K562 (cell line): Measurements from ENCODE around the gene RABGAP1L. TPM values are rescaled to one million over a fixed set of nuclear protein-coding genes. Genes with fewer than 3 reads are reported as not detected.

Experiments
- ATAC-seq: fragments of 200-7000 bp; cut with Tn5 transposase; 3 replicates; pipeline ENCODE4 v1.9.1; 2020; ENCODE audit warnings: moderate library complexity
- BruUV-seq: library from RNA; stranded (reverse); fragments of 400-500 nt; replicated peaks from 2 replicates; lab custom pipeline; 2021; lab: Mats Ljungman, UMichigan
- CTCF ChIA-PET: fragments of 300-600 bp; formaldehyde crosslinking; extraction: SDS; loops from one replicate; lab custom pipeline; 2021; ENCODE audit warnings: low intra/inter-chr PET ratio; lab: Yijun Ruan, JAX
- POLR2A ChIA-PET: fragments of 300-600, 350-650 bp; sonication (Branson Sonifier 250); formaldehyde crosslinking; extraction: SDS; loops from one replicate; lab custom pipeline; 2021; ENCODE audit warnings: antibody characterized with exemption, inconsistent platforms; lab: Yijun Ruan, JAX
- DNase-seq, 4 experiments: peaks; one replicate each; pipeline versions ENCODE4 v3.0.0 to v3.0.0-alpha.2; 2011 to 2018; ENCODE audit warnings: low spot score in 3 of 4, mixed read lengths in 3 of 4; ENCODE audit errors: extremely low read depth in 1 of 4
- FAIRE-seq: peaks from 2 replicates; lab custom pipeline; 2011; peaks lifted over from hg19 to GRCh38; lab: Jason Lieb, UNC
- H2AFZ ChIP-seq: 2 replicates; pipeline ENCODE4 v1.6.0; 2011; ENCODE audit warnings: low read depth, low read length, control low read depth, inconsistent platforms
- H3K27ac ChIP-seq: fragments of 200-600 bp; 3 replicates; pipeline ENCODE4 v1.8.0; 2011; ENCODE audit warnings: low read depth, mild to moderate bottlenecking, control low read depth, inconsistent platforms, low read length, moderate library complexity, mixed read lengths; ENCODE audit errors: extremely low read depth
- H3K27me3 ChIP-seq, 2 experiments: fragments of 300-600 bp in 1 of 2; 2 replicates in 1 of 2; 3 replicates in 1 of 2; pipeline versions ENCODE4 v1.6.0 to v1.8.0; 2011; ENCODE audit warnings: inconsistent platforms in 2 of 2, low read length in 2 of 2, mild to moderate bottlenecking in 1 of 2, mixed read lengths in 1 of 2, moderate library complexity in 1 of 2; ENCODE audit not compliant: control insufficient read depth in 2 of 2, insufficient read depth in 2 of 2
- H3K36me3 ChIP-seq: fragments of 300-600 bp; 3 replicates; pipeline ENCODE4 v1.8.0; 2011; ENCODE audit warnings: mild to moderate bottlenecking, low read length, inconsistent platforms; ENCODE audit not compliant: control insufficient read depth, insufficient read depth
- H3K4me1 ChIP-seq, 2 experiments: fragments of 200-600 bp in 1 of 2; replicated peaks in 1 of 2; 2 replicates in 1 of 2; 3 replicates in 1 of 2; pipeline versions ENCODE4 v1.5.1 to v1.8.0; 2011; ENCODE audit warnings: inconsistent platforms in 2 of 2, low read length in 2 of 2, mild to moderate bottlenecking in 1 of 2, mixed read lengths in 1 of 2, moderate library complexity in 1 of 2; ENCODE audit not compliant: control insufficient read depth in 2 of 2, insufficient read depth in 2 of 2
- H3K4me2 ChIP-seq: 2 replicates; pipeline ENCODE4 v1.6.1; 2011; ENCODE audit warnings: low read length, control low read depth, inconsistent platforms, mixed read lengths; ENCODE audit not compliant: insufficient read depth
- H3K4me3 ChIP-seq: fragments of 200-600 bp; sonication (generic), shearing (Covaris generic); 2 replicates; pipeline ENCODE4 v1.5.1; 2016; ENCODE audit warnings: control low read depth, inconsistent platforms
- H3K79me2 ChIP-seq: fragments of 200-600 bp; 3 replicates; pipeline ENCODE4 v1.8.0; 2011; ENCODE audit warnings: low read length, inconsistent platforms; ENCODE audit not compliant: control insufficient read depth, insufficient read depth
- H3K9ac ChIP-seq, 2 experiments: 2 replicates each; pipeline versions ENCODE4 v1.6.0 to v1.6.1; 2011; ENCODE audit warnings: low read depth in 2 of 2, low read length in 2 of 2, control low read depth in 1 of 2, inconsistent platforms in 1 of 2, mild to moderate bottlenecking in 1 of 2, mixed read lengths in 1 of 2; ENCODE audit not compliant: insufficient read depth in 1 of 2
- H3K9me1 ChIP-seq: one replicate; pipeline ENCODE4 v1.6.0; 2011; ENCODE audit warnings: inconsistent platforms, mild to moderate bottlenecking, low read length, moderate library complexity; ENCODE audit not compliant: control insufficient read depth, insufficient read depth
- H3K9me3 ChIP-seq: replicated peaks from 2 replicates; pipeline ENCODE4 v1.5.1; 2011; ENCODE audit warnings: low read depth, low read length, inconsistent platforms; ENCODE audit not compliant: control insufficient read depth, insufficient read depth
- H4K20me1 ChIP-seq: replicated peaks from 2 replicates; pipeline ENCODE4 v1.6.1; 2011; ENCODE audit warnings: low read length, inconsistent platforms, mixed read lengths; ENCODE audit not compliant: control insufficient read depth, insufficient read depth
- CCAR2 ChIP-seq: fragments of 200-400 bp; formaldehyde crosslinking; IDR thresholded peaks from 2 replicates; pipeline ENCODE4 v1.6.1; 2017; ENCODE audit warnings: mild to moderate bottlenecking, low read depth, low read length
- CGGBP1 ChIP-seq: fragments of 250-450 bp; sonication (Bioruptor Pico); IDR thresholded peaks from 2 replicates; pipeline ENCODE4 v1.9.0; 2021; ENCODE audit warnings: mild to moderate bottlenecking
- CREM ChIP-seq: IDR thresholded peaks from 2 replicates; pipeline ENCODE4 v1.6.1; 2014; ENCODE audit warnings: antibody characterized with exemption, low read depth
- EP400 ChIP-seq: fragments of 450-650 bp; IDR thresholded peaks from 2 replicates; pipeline ENCODE4 v1.6.1; 2017; ENCODE audit warnings: antibody characterized with exemption, mild to moderate bottlenecking, moderate library complexity
- HDGF ChIP-seq: fragments of 450-650 bp; IDR thresholded peaks from 2 replicates; pipeline ENCODE4 v1.6.1; 2016
- MAFG ChIP-seq: fragments of 450-650 bp; conservative IDR thresholded peaks from 2 replicates; pipeline ENCODE4 v1.6.1; 2016; ENCODE audit warnings: missing genetic modification characterization, missing compliant biosample characterization
- MAFK ChIP-seq: IDR thresholded peaks from 2 replicates; pipeline ENCODE4 v1.6.1; 2011; ENCODE audit warnings: low read length, improper control_type of control experiment
- MIER1 ChIP-seq: fragments of 450-650 bp; IDR thresholded peaks from 2 replicates; pipeline ENCODE4 v1.6.1; 2016; ENCODE audit warnings: antibody characterized with exemption, mild to moderate bottlenecking, low read depth
- PCBP1 ChIP-seq: fragments of 200-400 bp; formaldehyde crosslinking; IDR thresholded peaks from 2 replicates; pipeline ENCODE4 v1.6.1; 2018; ENCODE audit warnings: mild to moderate bottlenecking, low read depth, low read length; ENCODE audit not compliant: poor library complexity, severe bottlenecking
- PTRF ChIP-seq: fragments of 450-650 bp; IDR thresholded peaks from 2 replicates; pipeline ENCODE4 v1.6.1; 2016; ENCODE audit warnings: mild to moderate bottlenecking, missing genetic modification characterization, missing compliant biosample characterization
- SMARCB1 ChIP-seq: IDR thresholded peaks from 2 replicates; pipeline ENCODE4 v1.6.1; 2011; ENCODE audit warnings: improper control_type of control experiment, low read depth; ENCODE audit not compliant: insufficient read length
- SMC3 ChIP-seq: conservative IDR thresholded peaks from 2 replicates; pipeline ENCODE4 v1.6.1; 2011; ENCODE audit warnings: low read depth, low read length, improper control_type of control experiment; ENCODE audit not compliant: insufficient read depth
- YY1 ChIP-seq, 3 experiments: IDR thresholded peaks; 2 replicates each; pipeline ENCODE4 v1.6.1; 2011; ENCODE audit warnings: low read length in 2 of 3, mild to moderate bottlenecking in 2 of 3, moderate library complexity in 2 of 3, borderline replicate concordance in 1 of 3, control low read depth in 1 of 3, low read depth in 1 of 3; ENCODE audit not compliant: insufficient read depth in 3 of 3, insufficient replicate concordance in 2 of 3, control insufficient read depth in 1 of 3, insufficient read length in 1 of 3; ENCODE audit errors: extremely low read depth in 1 of 3
- ZBTB17 ChIP-seq: fragments of 450-650 bp; formaldehyde crosslinking; IDR thresholded peaks from 2 replicates; pipeline ENCODE4 v1.4.0; 2020; ENCODE audit warnings: mild to moderate bottlenecking
- ZKSCAN8 ChIP-seq: fragments of 200-800 bp; sonication (Bioruptor generic); IDR thresholded peaks from 2 replicates; pipeline ENCODE4 v1.6.1; 2016; ENCODE audit warnings: missing genetic modification characterization, missing compliant biosample characterization
- ZNF134 ChIP-seq: fragments of 250-450 bp; sonication (Bioruptor Pico); conservative IDR thresholded peaks from 2 replicates; pipeline ENCODE4 v1.4.0; 2020
- ZNF277 ChIP-seq: fragments of 250-450 bp; sonication (Bioruptor Pico); IDR thresholded peaks from 2 replicates; pipeline ENCODE4 v1.8.0; 2022; ENCODE audit warnings: inconsistent platforms, mild to moderate bottlenecking, moderate library complexity, borderline replicate concordance
- ZNF589 ChIP-seq: fragments of 200-800 bp; sonication (Bioruptor generic); IDR thresholded peaks from 2 replicates; pipeline ENCODE4 v1.6.1; 2016; ENCODE audit warnings: low read depth, missing genetic modification characterization, missing compliant biosample characterization
- ZSCAN29 ChIP-seq: fragments of 450-650 bp; IDR thresholded peaks from 2 replicates; pipeline ENCODE4 v1.6.1; 2017
- WGBS: fragments of 100-300 bp; shearing (Covaris generic); methylation state at CpG from one replicate; pipeline ENCODE4 v1.1.6; 2016; ENCODE audit warnings: low coverage, mixed read lengths; ENCODE audit not compliant: insufficient coverage; ENCODE audit errors: missing lambda C conversion rate; 5-methylcytosine and 5-hydroxymethylcytosine counted together
- in situ Hi-C: fragments of 300-500 bp; cut with MboI; formaldehyde crosslinking; loops from 4 replicates; pipeline ENCODE4 v1.15.0; 2018; ENCODE audit warnings: inconsistent platforms, mixed read lengths
- intact Hi-C: fragments of 100-400 bp; cut with micrococcal nuclease; formaldehyde crosslinking; loops from 2 replicates; pipeline ENCODE4 v1.14.2; 2022
- polyA plus RNA-seq, 8 experiments: library from polyadenylated mRNA; depleted of rRNA in 4 of 8; stranded (reverse) in 5 of 8; unstranded in 3 of 8; fragments of >200 nt; fragmentation: Nextera tagmentation in 2 of 8; fragmentation: Illumina TruSeq in 1 of 8; extraction: Ambion mirVana in 2 of 8; extraction: Trizol in 1 of 8; gene quantifications; 2 replicates each; pipeline versions ENCODE4 v1.2.1 to v1.2.3, GENCODE V29; 2011 to 2014; ENCODE audit warnings: inconsistent platforms in 1 of 8, missing spikeins in 1 of 8
- total RNA-seq, 7 experiments: library from RNA; depleted of rRNA in 6 of 7; stranded (reverse); fragments of >200 nt in 6 of 7; fragmentation: Illumina TruSeq in 2 of 7; extraction: Trizol in 2 of 7; gene quantifications; 2 replicates each; pipeline versions ENCODE4 v1.2.1 to v1.2.3, GENCODE V29; 2011 to 2021; ENCODE audit warnings: low replicate concordance in 1 of 7

The RABGAP1L gene
- total and polyA plus RNA-seq, 9 of the 15 experiments (the other 6 are each of a cell fraction or from before 2014, with no cell fraction given): 16.5 to 44.9 (median 26.7) TPM

- peak; percentile 6; the same call in 2 of the 3 replicates for ATAC-seq
- BruUV-seq: no TSS peak
- TF ChIP-seq ZNF589 (CRISPR knock-in tag) (peak; percentile 97), PCBP1 (no peak), MAFK (0 out of 2 replicates have a peak, but pooled peaks have one; percentile 9), PTRF (tag) (0 out of 2 replicates have a peak, but pooled peaks have one; percentile 22), ZKSCAN8 (CRISPR knock-in tag) (peak; percentile 74; the same call in 1 of the 2 replicates), ZBTB17 (CRISPR knock-in tag) (peak; percentile 46; the same call in 1 of the 2 replicates), EP400 (no peak), SMARCB1 (no peak), ZSCAN29 (0 out of 2 replicates have a peak, but pooled peaks have one; percentile 12), ZNF134 (CRISPR knock-in tag) (peak; percentile 40; the same call in 1 of the 2 replicates), CCAR2 (no peak), CREM (peak; percentile 29; the same call in 1 of the 2 replicates), MIER1 (0 out of 2 replicates have a peak, but pooled peaks have one; percentile 47), SMC3 (peak; percentile 45; the same call in 1 of the 2 replicates), CGGBP1 (CRISPR knock-in tag) (no peak), ZNF277 (CRISPR knock-in tag) (no peak), MAFG (tag) (peak; percentile 36; the same call in 1 of the 2 replicates), HDGF (peak; percentile 92; the same call in 1 of the 2 replicates), YY1 (IDR thresholded peaks at IDR 0.05; ENCODE audit: borderline replicate concordance in 1 of 3, control insufficient read depth in 1 of 3, extremely low read depth in 1 of 3, insufficient read depth in 3 of 3, insufficient read length in 1 of 3, insufficient replicate concordance in 2 of 3, low read depth in 1 of 3, low read length in 2 of 3) (peak in 1 of 3 experiments; percentile 52)
These were observed 839.4 kb downstream of the RABGAP1L start for GRCh38 chr1:174998569-174999215.

More at GRCh38 chr1:174998569-174999215, 839.4 kb downstream of the RABGAP1L start:
- peaks cover 13 to 28% of the 10 kb centered on the region in 2 experiments; a peak in 4 of 5 replicates for H3K4me1 ChIP-seq
- in situ Hi-C loops: loop anchor here (5.0 to 25.0 kb wide), 2 partner anchors 231 to 736 kb away; no protein-coding TSS in a partner anchor
- peak overlapping the region; percentile 99 for H3K27ac ChIP-seq
- H3K4me3 ChIP-seq: peak overlapping the region; percentile 90
- peak; percentile 73 for FAIRE-seq
- POLR2A ChIA-PET: interaction anchor here (0.6 to 4.1 kb wide), 37 partner anchors 8 to 737 kb away, joined by 3 to 65 read pairs (median 5); partner anchors contain the start of gene MRPS14
- DNase-seq: peak; percentile 60 to 84 (median 68)
- H3K27me3 ChIP-seq: no peaks in the 10 kb centered on the region
- under 1% methylated on average over 19 of the region's 19 CpGs for WGBS
- H3K9me1 ChIP-seq: no peaks in the 10 kb centered on the region
- intact Hi-C loops: loop anchor here (1.0 to 5.0 kb wide), 5 partner anchors 24 to 736 kb away; partner anchors contain the start of gene MRPS14
- CTCF ChIA-PET: interaction anchor here (0.6 to 3.5 kb wide), 3 partner anchors 208 to 1579 kb away, joined by 3 to 38 read pairs (median 3); no protein-coding TSS in a partner anchor
- H3K4me2 ChIP-seq: peak overlapping the region; percentile 97
- H3K9ac ChIP-seq: peak overlapping the region; percentile 95 to 98
- peaks cover 20% of the 10 kb centered on the region for H3K36me3 ChIP-seq
- no peaks in the 10 kb centered on the region for H3K9me3 ChIP-seq
- peak overlapping the region; percentile 99 for H2AFZ ChIP-seq
- H4K20me1 ChIP-seq: no peaks in the 10 kb centered on the region; the same call in none of the 2 replicates
- peaks cover 62% of the 10 kb centered on the region for H3K79me2 ChIP-seq
